Vagina (tissue), 2 donors: ENCODE measurements around the gene PLRG1.

Experiments
- CTCF ChIP-seq, 3 experiments: fragments of 450-650 bp in 2 of 3; fragments of 200-600 bp in 1 of 3; sonication (generic) in 1 of 3; IDR thresholded peaks; one replicate each; pipeline ENCODE4 v1.5.1; 2017 to 2019; ENCODE audit warnings: antibody characterized with exemption in 3 of 3, mild to moderate bottlenecking in 2 of 3, moderate library complexity in 2 of 3
- POLR2A ChIP-seq, 2 donors: fragments of 450-650 bp; IDR thresholded peaks; one replicate each; pipeline ENCODE4 v1.6.1; 2017; ENCODE audit warnings: antibody characterized with exemption in 2 of 2, mild to moderate bottlenecking in 2 of 2, moderate library complexity in 2 of 2
- POLR2AphosphoS5 ChIP-seq, 2 donors: sonication (generic); formaldehyde crosslinking; IDR thresholded peaks; one replicate each; pipeline ENCODE4 v1.9.0; 2017; ENCODE audit warnings: antibody characterized with exemption in 2 of 2, mild to moderate bottlenecking in 2 of 2, low read depth in 1 of 2; ENCODE audit not compliant: insufficient read depth in 1 of 2

- TF ChIP-seq CTCF (IDR thresholded peaks at IDR 0.05) (no peak), POLR2A (IDR thresholded peaks at IDR 0.05) (no peak), POLR2AphosphoS5 (IDR thresholded peaks at IDR 0.05; ENCODE audit: insufficient read depth in 1 of 2, low read depth in 1 of 2) (peak in 1 of 2 donors; percentile 57)
Measured at GRCh38 chr4:154529728-154530519, 20.3 kb downstream of the PLRG1 start.
